HG03159 (cell line): ENCODE measurements around the gene SRPRB.

ENCODE experiments used
- ATAC-seq: cut with Tn5 transposase; IDR thresholded peaks from one replicate; pipeline ENCODE4 v1.9.1; 2021; ENCODE audit warnings: mild to moderate bottlenecking, moderate library complexity; ENCODE audit not compliant: unreplicated experiment

The SRPRB gene, protein sequence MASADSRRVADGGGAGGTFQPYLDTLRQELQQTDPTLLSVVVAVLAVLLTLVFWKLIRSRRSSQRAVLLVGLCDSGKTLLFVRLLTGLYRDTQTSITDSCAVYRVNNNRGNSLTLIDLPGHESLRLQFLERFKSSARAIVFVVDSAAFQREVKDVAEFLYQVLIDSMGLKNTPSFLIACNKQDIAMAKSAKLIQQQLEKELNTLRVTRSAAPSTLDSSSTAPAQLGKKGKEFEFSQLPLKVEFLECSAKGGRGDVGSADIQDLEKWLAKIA

DNA sequence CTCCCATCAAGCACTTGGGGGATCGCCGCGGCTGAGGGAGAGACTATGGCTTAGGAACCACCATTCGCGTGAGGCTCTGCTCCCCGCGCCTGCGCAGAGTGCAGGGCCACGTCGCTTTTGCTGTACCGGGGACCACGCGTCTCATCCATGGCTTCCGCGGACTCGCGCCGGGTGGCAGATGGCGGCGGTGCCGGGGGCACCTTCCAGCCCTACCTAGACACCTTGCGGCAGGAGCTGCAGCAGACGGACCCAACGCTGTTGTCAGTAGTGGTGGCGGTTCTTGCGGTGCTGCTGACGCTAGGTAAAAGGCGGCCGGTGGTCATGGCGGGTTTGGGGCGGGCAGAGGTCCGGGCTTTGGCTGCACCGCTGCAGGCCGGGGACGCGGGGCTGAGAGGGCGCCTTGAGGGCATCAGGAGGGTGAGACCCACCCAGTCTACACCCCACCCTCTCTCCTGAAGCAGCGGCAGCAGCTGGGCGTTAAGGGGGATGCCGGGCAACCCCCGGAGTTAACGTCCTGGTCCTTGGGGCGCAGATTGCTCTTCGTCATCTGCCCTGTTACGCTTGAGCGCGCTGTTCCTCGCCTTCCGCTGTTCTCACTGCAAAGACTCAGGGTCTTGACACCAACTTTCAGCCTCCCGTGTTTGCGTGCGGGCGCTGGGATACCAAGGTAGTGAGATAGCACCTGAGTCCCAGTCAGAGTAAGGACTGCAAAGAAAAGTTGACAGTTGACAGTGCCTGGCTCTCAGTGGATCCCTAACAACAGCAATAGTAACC lies at the start of gene SRPRB:
Gene SRPRB, plus strand, starts transcription at position 114 of the 774 bp plus-strand sequence. Its CDS starts 34 bp downstream, at position 148.
- peak; percentile 98 for ATAC-seq

DNA sequence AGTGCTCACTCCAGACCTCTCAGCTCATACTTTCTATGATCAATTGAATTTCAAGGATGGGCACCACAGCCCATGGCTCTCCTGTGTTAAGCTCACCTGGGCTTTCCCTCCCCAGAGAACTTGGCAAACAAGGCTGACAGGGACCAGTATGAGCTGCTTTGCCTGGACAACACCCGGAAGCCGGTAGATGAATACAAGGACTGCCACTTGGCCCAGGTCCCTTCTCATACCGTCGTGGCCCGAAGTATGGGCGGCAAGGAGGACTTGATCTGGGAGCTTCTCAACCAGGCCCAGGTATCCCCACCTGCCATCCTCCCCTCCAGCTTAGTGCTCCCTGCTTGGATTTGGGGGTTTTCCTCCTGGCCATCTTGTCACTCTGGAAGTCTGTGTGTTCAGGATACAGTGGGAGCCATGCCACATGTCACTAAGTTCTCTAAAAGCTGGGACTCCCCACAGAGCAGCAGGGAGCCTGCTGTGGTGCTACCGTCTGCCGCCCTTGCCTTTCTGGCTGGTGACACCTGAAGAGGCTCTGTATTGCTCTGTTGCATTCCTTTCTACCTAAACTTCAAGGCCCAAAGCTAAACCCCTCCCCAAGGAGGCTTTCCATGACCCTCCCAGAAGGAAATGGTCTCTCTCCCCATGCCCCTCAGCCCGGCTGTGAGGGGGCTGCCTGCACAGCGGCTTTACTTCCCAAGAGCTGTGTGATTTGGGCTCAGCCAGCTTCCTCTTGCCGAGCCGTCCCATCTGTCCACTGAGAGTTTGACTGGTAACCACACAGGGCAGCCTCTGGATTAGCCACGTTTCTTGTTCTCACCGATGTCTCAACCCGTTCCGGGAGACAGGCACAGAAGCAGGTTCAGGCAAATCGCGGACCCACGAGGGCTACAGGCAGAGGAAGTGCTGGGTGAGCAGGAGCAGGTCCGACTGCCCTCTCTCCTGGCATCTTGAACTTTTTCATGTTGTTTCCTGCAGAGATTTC lies 48.6 kb upstream of the SRPRB start:
- ATAC-seq = no peak

DNA sequence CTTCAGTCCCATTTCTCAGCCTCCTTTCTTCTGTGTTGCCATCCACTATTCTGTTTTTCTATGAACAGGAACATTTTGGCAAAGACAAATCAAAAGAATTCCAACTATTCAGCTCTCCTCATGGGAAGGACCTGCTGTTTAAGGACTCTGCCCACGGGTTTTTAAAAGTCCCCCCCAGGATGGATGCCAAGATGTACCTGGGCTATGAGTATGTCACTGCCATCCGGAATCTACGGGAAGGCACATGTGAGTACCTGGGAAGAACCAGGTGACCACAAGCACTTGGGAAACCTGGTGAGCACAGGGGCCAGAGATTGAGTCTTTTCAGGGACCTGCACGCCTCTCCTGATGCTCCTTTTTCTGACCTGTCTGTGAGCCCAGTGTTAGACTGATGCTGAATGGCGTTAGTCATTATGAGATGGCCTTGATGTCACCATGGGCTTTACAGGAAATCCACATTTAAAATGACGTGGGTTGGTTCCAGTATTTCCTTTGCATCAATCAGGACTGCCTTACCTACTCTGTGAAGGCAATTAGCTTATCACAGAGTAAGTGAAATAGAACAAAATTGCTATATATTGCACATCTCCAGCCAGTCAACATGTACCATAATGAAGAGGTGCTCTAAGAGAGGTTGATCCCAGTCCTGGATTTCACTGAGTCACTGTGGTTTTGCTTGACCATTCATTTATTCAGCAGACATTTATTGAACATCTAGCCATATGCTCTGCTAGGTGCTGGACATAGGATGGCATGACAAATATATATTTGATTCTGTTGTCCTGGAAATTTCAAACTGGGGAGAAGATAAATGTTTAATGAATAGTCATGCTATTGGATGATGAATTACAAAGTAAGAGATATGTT lies 47.7 kb upstream of the SRPRB start:
- no peak for ATAC-seq

DNA sequence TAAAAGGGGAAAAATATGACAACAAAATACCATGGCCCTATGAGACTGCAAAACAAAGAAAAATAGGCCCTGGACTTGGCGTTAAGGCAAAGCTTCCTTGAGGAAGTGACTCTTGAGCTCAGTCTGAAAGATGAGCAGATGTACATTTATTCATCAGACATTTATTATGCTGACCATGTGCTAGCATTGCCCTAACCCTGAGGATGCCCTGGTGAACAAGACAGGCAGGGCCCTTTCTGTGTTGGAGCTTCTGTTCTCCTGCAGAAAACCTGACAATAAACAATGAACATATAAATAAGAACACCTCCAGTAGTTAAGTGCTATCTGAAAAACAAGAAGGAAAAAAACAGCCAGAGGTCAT lies 47.1 kb upstream of the SRPRB start:
- no peak for ATAC-seq

DNA sequence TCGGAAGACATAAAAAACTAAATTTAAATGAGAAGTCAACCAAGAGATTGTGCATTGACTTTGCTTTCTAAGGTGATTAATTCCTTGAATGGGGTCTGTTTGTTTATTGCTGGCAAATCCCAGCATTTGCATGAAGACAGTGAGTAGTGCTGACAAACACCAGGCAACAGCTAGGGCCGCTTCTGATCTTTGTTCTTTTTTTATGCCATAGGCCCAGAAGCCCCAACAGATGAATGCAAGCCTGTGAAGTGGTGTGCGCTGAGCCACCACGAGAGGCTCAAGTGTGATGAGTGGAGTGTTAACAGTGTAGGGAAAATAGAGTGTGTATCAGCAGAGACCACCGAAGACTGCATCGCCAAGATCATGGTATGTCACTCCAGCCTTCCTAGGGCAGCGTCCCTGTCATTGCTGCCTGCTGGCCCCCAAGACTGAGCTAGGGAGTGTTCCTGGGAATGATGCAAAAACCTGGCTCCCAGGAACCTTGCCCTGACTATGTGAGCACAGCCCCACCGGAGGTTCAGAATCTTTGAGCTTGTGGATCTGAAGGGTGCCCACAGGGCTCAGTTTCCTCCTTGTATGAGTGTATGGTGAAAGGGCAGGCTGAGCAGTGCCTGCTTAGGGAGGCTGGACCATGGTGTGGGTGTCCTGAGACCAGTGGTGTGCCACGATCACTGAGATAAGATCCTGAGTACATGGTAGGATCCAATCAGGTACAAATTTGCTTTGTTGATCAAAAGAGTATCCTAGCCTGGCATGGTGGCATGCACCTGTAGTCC lies 46.5 kb upstream of the SRPRB start:
- ATAC-seq = no peak

DNA sequence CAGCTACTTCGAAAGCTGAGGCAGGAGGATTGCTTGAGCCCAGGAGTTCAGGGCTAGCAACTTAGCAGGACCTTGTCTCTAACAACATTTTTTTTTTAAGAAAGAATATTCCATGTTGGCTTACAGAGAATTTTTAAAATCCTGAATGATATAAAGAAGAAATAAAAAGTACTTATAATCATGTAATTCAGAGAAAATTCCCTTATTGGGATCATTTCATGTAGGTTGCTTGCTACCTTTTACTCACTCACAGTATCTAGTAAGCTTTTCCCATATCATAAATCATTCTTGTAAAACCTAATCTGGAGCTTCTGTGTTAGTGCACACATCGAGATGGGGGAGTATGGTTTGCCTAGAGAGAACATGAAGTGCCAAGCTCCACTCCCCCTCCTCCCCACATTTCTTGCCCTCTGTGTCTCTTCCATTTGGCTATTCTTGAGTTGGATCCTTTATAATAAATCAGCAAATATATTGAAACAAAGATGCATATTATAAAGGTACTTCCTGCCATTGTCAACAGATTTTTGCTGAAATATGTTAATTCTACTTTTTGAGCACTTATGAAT lies 45.8 kb upstream of the SRPRB start:
- ATAC-seq = no peak

DNA sequence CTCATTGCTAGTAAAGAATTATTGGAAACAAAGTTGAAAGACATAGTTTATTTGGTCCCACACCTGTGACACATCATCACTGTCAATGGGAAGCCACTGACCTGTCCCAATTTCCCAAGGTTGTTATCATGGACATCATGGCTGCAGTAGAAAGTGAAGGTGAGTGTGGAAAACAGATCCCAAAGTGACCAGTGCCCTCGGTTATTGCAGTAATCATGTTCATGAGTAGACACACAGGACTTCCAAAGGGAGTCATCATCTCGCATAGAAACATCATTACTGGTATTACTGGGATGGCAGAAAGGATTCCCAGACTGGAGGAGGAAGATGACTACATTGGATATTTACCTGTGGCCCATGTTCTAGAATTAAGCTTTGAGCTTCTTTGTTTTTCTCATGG lies 44.7 kb upstream of the SRPRB start:
- no peak for ATAC-seq

DNA sequence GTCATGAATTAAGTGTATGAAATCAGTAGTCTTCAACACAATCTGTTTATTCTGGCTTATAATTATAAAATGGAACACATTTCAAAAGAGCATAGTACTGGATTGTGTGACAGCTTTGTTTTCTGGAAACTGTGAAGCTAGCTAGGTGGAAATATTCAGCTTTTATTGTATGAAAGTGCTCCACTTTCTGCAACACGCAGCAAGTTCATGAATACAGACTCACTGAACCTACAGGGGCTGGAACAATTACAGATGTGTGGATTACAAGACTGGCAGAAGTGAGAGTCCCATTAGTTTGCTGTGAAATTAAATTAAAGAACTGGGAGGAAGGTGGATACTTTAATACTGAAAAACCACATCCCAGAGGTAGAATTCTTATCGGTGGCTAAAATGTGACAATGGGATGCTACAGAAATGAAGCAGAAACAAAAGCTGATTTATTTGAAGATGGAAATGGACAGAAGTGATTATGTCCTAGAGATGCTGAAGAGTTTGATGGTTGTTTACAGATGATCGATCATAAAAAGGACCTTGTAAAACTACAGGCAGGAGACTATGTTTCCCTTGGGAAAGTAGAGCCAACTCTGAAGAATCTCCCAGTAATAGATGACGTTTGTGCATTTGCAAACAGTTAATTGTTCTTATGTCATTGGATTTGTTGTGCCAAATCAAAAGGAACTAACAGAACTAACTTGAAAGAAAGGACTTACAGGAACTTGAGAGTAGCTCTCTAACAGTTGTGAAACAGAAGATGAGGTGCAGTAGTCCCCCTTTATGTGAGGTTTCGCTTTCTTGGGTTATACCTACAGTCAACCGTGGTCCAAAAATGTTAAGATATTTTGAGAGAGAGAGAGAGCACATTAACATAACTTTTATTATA lies 43.8 kb upstream of the SRPRB start:
- ATAC-seq = no peak

DNA sequence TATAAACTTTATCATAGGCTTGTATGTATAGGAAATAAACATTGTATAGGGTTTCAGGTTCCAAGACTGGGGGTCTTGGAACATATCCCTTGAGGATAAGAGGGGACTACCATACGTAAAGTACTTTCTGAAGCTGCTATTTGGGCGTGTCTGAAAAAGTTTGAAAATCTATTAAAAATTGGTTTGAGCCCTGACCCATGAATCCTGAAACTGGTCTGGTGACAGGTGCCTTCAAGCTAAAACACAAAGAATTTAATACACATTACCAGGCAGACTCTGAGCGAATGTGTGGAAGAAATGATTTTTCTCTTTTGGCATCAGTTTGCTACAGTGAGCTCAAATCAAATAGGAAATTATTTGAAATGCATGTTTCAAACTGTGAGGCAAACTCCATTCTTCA lies 43.1 kb upstream of the SRPRB start:
- no peak for ATAC-seq

DNA sequence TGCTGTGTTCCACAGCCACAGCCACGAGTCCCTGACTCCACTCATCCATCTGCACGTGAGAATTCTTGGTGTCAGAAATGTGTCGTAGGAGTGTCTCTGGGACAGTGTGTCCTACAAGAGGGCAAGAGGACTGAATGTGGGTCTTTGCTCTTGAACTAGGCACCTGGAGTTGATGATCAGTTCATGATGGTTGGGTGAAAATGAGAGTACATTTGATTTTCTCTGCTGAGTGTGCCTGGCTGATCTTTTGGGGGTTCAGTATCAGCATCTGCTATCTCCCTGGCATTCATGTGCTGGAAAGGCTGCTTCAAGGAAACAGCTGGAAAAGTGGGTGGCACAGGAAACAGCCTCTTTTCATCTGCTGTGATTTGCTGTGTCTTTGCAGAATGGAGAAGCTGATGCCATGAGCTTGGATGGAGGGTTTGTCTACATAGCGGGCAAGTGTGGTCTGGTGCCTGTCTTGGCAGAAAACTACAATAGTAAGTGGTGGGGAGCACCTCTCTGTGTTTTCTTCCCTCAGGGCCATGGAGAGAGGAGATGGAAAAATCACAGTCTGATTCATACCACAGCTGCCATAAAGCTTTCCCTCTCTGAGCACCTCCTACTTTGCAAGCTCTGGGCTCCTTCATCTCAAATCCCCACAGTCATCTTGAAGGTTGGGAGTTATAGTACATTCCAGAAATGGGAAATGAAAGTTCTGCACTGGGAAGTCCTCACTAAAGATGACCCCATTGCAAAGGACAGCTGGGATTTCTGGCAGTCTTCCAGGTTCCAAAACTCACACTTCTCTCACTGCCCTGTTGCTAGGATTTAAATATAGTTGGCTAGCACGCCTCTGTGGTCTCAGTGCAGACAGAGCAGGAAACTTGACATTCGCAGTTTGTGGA lies 41.6 kb upstream of the SRPRB start:
- no peak for ATAC-seq

DNA sequence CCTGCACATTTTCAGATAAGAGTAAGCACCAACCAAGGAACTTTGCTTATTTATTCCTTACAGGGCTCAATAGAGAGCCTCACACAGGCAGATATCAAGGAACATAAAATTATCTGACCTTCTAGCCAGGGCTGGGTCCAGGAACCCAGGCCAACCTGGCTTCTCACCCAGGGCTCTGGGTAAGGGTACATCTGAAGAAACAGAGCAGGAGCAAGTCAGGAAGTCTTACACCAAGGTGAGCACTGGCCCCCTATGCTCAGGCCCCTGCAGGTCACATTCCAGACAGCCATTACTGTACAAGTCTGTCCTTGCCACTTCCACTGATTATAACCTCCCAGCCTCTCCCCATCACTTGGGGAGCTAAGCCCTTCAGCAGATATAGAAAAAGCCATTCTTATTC lies 40.4 kb upstream of the SRPRB start:
- no peak for ATAC-seq

DNA sequence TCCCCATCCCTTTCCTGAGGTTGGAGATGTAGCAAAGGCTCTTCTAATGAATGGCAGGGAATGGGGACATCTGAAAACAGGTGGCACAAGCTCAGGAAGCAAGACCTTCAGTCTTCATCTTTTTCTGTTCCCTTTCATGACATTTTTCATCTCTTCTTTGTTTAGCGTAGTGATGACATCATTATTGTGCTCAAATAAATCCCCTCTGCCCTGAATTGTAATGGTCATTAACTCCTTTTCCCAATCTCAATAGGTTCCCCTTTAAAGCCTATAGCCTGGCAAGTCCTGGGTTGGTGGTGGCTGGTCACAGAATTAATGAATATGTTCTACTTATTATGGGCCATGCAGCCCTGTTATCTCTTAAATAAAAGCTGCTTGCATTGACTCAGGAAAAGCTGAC lies 38.0 kb upstream of the SRPRB start:
- no peak for ATAC-seq

DNA sequence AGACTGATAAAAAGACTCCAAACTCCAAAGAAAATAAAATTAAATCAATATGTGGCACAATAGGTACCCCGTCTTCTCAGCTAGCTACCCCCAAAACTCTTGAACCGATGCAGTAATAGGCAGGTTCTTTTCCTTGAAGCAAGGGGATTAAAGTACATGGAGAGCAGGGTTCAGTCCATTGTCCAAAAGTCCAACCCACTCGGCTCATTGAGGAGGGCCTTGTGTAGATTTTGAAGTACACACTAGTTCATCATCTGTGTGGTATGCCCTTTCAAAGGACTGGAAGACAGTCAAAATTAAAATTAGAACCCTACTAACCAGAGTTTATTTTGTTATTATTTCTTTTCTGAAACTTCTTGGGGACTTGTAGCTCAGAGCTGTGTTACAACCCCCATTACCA lies 36.1 kb upstream of the SRPRB start:
- no peak for ATAC-seq

DNA sequence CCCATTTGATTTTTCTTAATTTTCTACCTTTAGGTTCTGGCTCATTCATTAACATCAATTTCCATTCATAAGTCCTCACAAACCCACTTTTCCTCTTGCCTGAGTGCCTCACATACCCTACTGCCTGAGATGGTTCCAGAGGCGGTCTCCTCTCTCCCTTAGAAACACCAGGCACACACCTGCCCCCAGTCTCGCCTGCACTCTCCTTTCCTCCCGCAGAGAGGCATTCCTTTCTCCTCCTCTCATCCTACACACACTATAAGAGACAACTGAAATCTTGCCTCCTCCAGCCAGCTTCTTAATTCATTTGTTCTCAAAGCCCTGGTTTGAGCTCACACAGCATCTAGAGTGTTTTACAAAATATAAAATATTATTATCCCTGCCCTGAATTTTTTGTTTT lies 31.9 kb upstream of the SRPRB start:
- no peak for ATAC-seq

DNA sequence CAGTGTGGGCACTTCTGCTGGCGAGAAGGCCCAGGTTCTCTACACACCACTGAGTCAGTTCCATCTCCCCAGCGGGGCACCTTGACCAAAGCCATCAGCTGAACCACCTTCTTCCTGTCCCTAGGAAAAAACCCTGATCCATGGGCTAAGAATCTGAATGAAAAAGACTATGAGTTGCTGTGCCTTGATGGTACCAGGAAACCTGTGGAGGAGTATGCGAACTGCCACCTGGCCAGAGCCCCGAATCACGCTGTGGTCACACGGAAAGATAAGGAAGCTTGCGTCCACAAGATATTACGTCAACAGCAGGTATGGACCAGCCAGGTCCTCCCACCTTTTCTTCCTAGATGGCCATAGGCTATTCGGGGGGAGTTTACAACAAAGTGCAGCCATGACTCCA lies 30.3 kb upstream of the SRPRB start:
- ATAC-seq = no peak

DNA sequence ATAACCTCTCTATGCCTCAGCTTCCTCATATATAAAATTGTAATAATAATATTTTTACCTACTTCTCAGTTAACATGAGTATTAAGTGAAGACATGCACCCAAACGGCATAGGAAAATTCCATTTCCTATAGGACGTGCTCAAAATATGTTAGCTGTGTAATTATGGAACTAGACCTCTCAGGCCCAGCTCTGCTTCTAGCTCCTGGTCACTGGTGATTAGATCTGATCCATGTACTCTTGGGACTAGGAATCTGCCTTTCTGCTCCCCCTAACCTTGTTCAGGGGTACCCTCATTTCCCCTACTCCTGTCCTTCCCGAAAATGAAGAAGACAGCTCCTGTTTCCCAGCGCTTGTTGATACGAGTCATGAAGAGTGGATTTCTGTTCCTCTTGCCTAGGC lies 29.8 kb upstream of the SRPRB start:
- no peak for ATAC-seq

DNA sequence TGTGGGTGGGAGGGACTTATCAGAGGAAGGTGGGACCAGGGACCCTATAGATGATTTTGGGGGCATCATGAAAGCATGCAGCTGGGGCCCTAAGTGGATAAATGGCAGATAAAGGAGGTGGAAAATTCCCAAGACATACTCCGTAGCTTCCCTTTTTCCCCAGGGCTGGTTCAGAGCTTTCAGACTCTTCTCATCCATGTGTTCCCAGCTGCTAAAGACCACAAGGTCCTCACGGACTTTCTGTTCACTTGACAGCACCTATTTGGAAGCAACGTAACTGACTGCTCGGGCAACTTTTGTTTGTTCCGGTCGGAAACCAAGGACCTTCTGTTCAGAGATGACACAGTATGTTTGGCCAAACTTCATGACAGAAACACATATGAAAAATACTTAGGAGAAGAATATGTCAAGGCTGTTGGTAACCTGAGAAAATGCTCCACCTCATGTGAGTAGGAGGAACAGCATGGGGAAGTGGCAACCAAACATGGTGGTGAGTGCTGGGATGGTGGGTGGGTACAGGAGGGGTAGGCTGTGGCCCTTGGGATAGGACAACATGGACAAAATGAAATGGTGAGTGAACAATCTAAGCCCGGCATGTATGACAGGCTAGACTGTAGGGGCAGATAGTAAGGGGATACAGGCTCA lies 28.7 kb upstream of the SRPRB start:
- no peak for ATAC-seq
